K562 (cell line): ENCODE measurements around the gene CTNNBL1. TPM values are rescaled to one million over a fixed set of nuclear protein-coding genes. Genes with fewer than 3 reads are reported as not detected.

Source experiments
- ARNT ChIP-seq, 2 experiments: fragments of 450-650 bp; IDR thresholded peaks; 2 replicates each; pipeline ENCODE4 v1.6.1; 2016; ENCODE audit warnings: mild to moderate bottlenecking in 1 of 2
- BCOR ChIP-seq: fragments of 450-650 bp; IDR thresholded peaks from 2 replicates; pipeline ENCODE4 v1.6.1; 2016
- BRD9 ChIP-seq: fragments of 450-650 bp; IDR thresholded peaks from 2 replicates; pipeline ENCODE4 v1.6.1; 2018; ENCODE audit warnings: low read depth; ENCODE audit not compliant: partially characterized antibody
- CREB1 ChIP-seq, 2 experiments: sonication (generic) in 1 of 2; formaldehyde crosslinking in 1 of 2; IDR thresholded peaks; 2 replicates each; pipeline versions ENCODE4 v1.6.1 to v1.8.0; 2012 to 2022; ENCODE audit warnings: inconsistent platforms in 1 of 2, mild to moderate bottlenecking in 1 of 2, missing genetic modification reagents in 1 of 2, moderate library complexity in 1 of 2
- FOXK2 ChIP-seq, 2 experiments: fragments of 450-650 bp; IDR thresholded peaks in 1 of 2; conservative IDR thresholded peaks in 1 of 2; 2 replicates each; pipeline ENCODE4 v1.6.1; 2016; ENCODE audit warnings: low read depth in 2 of 2, mild to moderate bottlenecking in 1 of 2
- FOXP1 ChIP-seq: sonication (generic); formaldehyde crosslinking; IDR thresholded peaks from 2 replicates; pipeline ENCODE4 v1.8.0; 2022; ENCODE audit warnings: mild to moderate bottlenecking, missing genetic modification reagents
- HDAC8 ChIP-seq: fragments of 450-650 bp; IDR thresholded peaks from 2 replicates; pipeline ENCODE4 v1.6.1; 2016; ENCODE audit warnings: mild to moderate bottlenecking, missing genetic modification characterization, moderate library complexity, missing compliant biosample characterization
- KDM1A ChIP-seq, 2 experiments: fragments of 450-650 bp; IDR thresholded peaks; 2 replicates each; pipeline ENCODE4 v1.6.1; 2016; ENCODE audit warnings: mild to moderate bottlenecking in 2 of 2
- MYNN ChIP-seq, 2 experiments: sonication (generic); formaldehyde crosslinking in 1 of 2; IDR thresholded peaks; 2 replicates each; pipeline versions ENCODE4 v1.5.0 to v1.6.1; 2016 to 2020; ENCODE audit warnings: antibody characterized with exemption in 1 of 2, missing genetic modification reagents in 1 of 2
- RCOR1 ChIP-seq, 2 experiments: IDR thresholded peaks; 2 replicates each; pipeline ENCODE4 v1.6.1; 2012; ENCODE audit warnings: low read depth in 2 of 2, low read length in 2 of 2, borderline replicate concordance in 1 of 2, improper control_type of control experiment in 1 of 2
- SMC3 ChIP-seq: conservative IDR thresholded peaks from 2 replicates; pipeline ENCODE4 v1.6.1; 2011; ENCODE audit warnings: low read depth, low read length, improper control_type of control experiment; ENCODE audit not compliant: insufficient read depth
- SREBF2 ChIP-seq: sonication (generic); formaldehyde crosslinking; IDR thresholded peaks from 2 replicates; pipeline ENCODE4 v1.4.0; 2020; ENCODE audit warnings: mild to moderate bottlenecking, missing genetic modification reagents
- TEAD1 ChIP-seq, 2 experiments: fragments of 450-650 bp in 1 of 2; sonication (generic) in 1 of 2; formaldehyde crosslinking; IDR thresholded peaks; 2 replicates each; pipeline versions ENCODE4 v1.4.0 to v1.8.0; 2020 to 2022; ENCODE audit warnings: mild to moderate bottlenecking in 2 of 2, missing genetic modification reagents in 1 of 2
- ZNF384 ChIP-seq: IDR thresholded peaks from 2 replicates; pipeline ENCODE4 v1.6.1; 2012; ENCODE audit warnings: low read depth, low read length, improper control_type of control experiment
- ZNF780A ChIP-seq: fragments of 250-450 bp; sonication (Bioruptor Pico); IDR thresholded peaks from 2 replicates; pipeline ENCODE4 v1.5.0; 2021; ENCODE audit warnings: mild to moderate bottlenecking
- polyA plus RNA-seq, 8 experiments: library from polyadenylated mRNA; depleted of rRNA in 4 of 8; stranded (reverse) in 5 of 8; unstranded in 3 of 8; fragments of >200 nt; fragmentation: Nextera tagmentation in 2 of 8; fragmentation: Illumina TruSeq in 1 of 8; extraction: Ambion mirVana in 2 of 8; extraction: Trizol in 1 of 8; gene quantifications; 2 replicates each; pipeline versions ENCODE4 v1.2.1 to v1.2.3, GENCODE V29; 2011 to 2014; ENCODE audit warnings: inconsistent platforms in 1 of 8, missing spikeins in 1 of 8
- total RNA-seq, 7 experiments: library from RNA; depleted of rRNA in 6 of 7; stranded (reverse); fragments of >200 nt in 6 of 7; fragmentation: Illumina TruSeq in 2 of 7; extraction: Trizol in 2 of 7; gene quantifications; 2 replicates each; pipeline versions ENCODE4 v1.2.1 to v1.2.3, GENCODE V29; 2011 to 2021; ENCODE audit warnings: low replicate concordance in 1 of 7
- TF ChIP-seq, protein P1 (sequence below): sonication (generic); formaldehyde crosslinking; IDR thresholded peaks from 2 replicates; pipeline ENCODE4 v1.9.0; 2022; ENCODE audit warnings: mild to moderate bottlenecking, missing genetic modification reagents
- TF ChIP-seq, protein P2 (sequence below): fragments of 200-800 bp; sonication (Bioruptor generic); IDR thresholded peaks from 2 replicates; pipeline ENCODE4 v1.6.1; 2017; ENCODE audit warnings: missing genetic modification characterization, missing compliant biosample characterization
- TF ChIP-seq, protein P3 (sequence below): fragments of 450-650 bp; formaldehyde crosslinking; IDR thresholded peaks from 2 replicates; pipeline ENCODE4 v1.4.0; 2020; ENCODE audit warnings: mild to moderate bottlenecking, moderate library complexity

CTNNBL1 gene
- total and polyA plus RNA-seq, 9 of the 15 experiments (the other 6 are each of a cell fraction or from before 2014, with no cell fraction given), result 32.4 to 85.6 (median 43.6) TPM

DNA sequence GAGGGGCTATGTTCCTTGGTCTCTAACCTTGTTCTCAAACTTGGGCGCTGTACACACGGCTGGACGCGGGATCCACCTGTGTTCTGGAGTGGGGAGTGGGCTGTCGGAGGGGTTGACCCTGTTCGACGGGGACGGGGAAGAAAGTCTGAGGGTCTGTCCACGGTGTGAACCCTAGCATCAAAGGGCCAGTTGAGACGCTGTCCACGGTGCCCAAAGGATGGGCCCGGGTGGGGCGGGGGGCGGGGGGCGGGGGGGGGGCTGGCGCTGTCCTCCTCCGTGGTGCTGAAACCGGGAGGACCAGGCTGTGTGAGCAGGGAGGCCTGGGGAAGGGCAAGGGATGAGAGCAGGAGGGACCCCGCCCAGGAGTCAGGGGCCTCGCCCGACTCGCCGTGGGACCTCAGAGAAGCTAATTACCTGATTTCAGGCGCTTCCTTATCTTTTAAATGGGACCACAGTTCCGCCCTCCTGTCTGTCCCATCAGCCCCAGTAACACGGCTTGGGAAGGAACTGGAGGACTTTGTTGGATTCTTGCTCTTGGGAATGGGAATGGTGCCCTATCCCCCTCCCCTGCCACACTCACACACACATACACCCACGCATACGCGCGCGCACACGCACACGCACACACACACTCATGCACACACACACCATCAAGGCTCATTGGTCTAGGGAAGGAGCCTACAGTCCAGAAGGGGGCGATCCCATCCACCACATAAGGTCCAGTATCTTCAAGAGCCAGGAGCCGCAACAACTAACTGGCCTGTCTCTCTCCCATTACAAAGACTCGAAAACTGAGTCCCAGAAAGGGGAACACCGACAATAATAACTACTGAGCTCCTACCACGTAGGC, 208.0 kb downstream of the CTNNBL1 start (continued):
- TF ChIP-seq ARNT (IDR thresholded peaks at IDR 0.05) (0 out of 4 replicates have a peak, but pooled peaks of 1 of the 2 experiments have one; percentile 43), RCOR1 (IDR thresholded peaks at IDR 0.05; ENCODE audit: borderline replicate concordance in 1 of 2, low read depth in 2 of 2, low read length in 2 of 2) (peak in 1 of 2 experiments; percentile 57; a peak in 2 of 4 replicates), FOXP1 (CRISPR knock-in tag) (peak; percentile 53; the same call in 1 of the 2 replicates), SREBF2 (CRISPR knock-in tag) (no peak), FOXK2 (conservative IDR thresholded peaks at IDR 0.05 in 1 of 2, IDR thresholded peaks at IDR 0.05 in 1 of 2; ENCODE audit: low read depth in 2 of 2) (0 out of 4 replicates have a peak, but pooled peaks of 1 of the 2 experiments have one; percentile 19), SMC3 (peak; percentile 59), BCOR (peak; percentile 93), BRD9 (no peak), TEAD1 (CRISPR knock-in tag; IDR thresholded peaks at IDR 0.05) (0 out of 4 replicates have a peak, but pooled peaks of 1 of the 2 experiments have one; percentile 52), ZNF780A (CRISPR knock-in tag) (no peak), MYNN (IDR thresholded peaks at IDR 0.05) (peak; percentile 34; the same call in 1 of the 2 replicates), MYNN (CRISPR knock-in tag; IDR thresholded peaks at IDR 0.05) (no peak), ZNF384 (0 out of 2 replicates have a peak, but pooled peaks have one; percentile 32), HDAC8 (no peak), KDM1A (IDR thresholded peaks at IDR 0.05) (peak; percentile 51 to 79), CREB1 (IDR thresholded peaks at IDR 0.05) (no peak), CREB1 (CRISPR knock-in tag; IDR thresholded peaks at IDR 0.05) (no peak)
- TF ChIP-seq, protein P1, sequence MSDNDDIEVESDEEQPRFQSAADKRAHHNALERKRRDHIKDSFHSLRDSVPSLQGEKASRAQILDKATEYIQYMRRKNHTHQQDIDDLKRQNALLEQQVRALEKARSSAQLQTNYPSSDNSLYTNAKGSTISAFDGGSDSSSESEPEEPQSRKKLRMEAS, result peak; percentile 21; the same call in 1 of the 2 replicates
- TF ChIP-seq, protein P2, sequence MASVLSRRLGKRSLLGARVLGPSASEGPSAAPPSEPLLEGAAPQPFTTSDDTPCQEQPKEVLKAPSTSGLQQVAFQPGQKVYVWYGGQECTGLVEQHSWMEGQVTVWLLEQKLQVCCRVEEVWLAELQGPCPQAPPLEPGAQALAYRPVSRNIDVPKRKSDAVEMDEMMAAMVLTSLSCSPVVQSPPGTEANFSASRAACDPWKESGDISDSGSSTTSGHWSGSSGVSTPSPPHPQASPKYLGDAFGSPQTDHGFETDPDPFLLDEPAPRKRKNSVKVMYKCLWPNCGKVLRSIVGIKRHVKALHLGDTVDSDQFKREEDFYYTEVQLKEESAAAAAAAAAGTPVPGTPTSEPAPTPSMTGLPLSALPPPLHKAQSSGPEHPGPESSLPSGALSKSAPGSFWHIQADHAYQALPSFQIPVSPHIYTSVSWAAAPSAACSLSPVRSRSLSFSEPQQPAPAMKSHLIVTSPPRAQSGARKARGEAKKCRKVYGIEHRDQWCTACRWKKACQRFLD (CRISPR knock-in tag), result peak; percentile 49; the same call in 1 of the 2 replicates
- TF ChIP-seq, protein P3, sequence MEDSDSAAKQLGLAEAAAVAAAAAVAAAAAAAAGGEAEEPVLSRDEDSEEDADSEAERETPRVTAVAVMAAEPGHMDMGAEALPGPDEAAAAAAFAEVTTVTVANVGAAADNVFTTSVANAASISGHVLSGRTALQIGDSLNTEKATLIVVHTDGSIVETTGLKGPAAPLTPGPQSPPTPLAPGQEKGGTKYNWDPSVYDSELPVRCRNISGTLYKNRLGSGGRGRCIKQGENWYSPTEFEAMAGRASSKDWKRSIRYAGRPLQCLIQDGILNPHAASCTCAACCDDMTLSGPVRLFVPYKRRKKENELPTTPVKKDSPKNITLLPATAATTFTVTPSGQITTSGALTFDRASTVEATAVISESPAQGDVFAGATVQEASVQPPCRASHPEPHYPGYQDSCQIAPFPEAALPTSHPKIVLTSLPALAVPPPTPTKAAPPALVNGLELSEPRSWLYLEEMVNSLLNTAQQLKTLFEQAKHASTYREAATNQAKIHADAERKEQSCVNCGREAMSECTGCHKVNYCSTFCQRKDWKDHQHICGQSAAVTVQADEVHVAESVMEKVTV (CRISPR knock-in tag), result 0 out of 2 replicates have a peak, but pooled peaks have one; percentile 14
